Activated CD8-positive, alpha-beta memory T cell treated with anti-CD3 and anti-CD28 coated beads, Interleukin-2, amount 50 U/mL, for 1 hour (primary cell): ENCODE data around the gene CLASRP.
"Not testable (repeated sequence)": the region's sequence is repeated elsewhere in the genome, so short reads cannot be mapped to it uniquely, and the experiment has no call there.

ENCODE experiments used
- DNase-seq: peaks from one replicate; pipeline ENCODE4 v3.0.0-alpha.2; 2020; ENCODE audit errors: extremely low read depth

CLASRP gene

GRCh38 chr19:45103508-45104319 is 64.9 kb downstream of the CLASRP start:
- no peak for DNase-seq

GRCh38 chr19:45104658-45105349 is 66.0 kb downstream of the CLASRP start:
- DNase-seq: no peak

- not testable (repeated sequence) for DNase-seq
These were observed 67.5 kb downstream of the CLASRP start for GRCh38 chr19:45106363-45106762.

- no peak for DNase-seq
These were observed 68.8 kb downstream of the CLASRP start for GRCh38 chr19:45107621-45108150.

GRCh38 chr19:45110851-45111266 is 72.0 kb downstream of the CLASRP start:
- DNase-seq: no peak

- DNase-seq: no peak
These were observed 73.4 kb downstream of the CLASRP start for GRCh38 chr19:45112111-45112827.

- DNase-seq: no peak
These were observed 74.8 kb downstream of the CLASRP start for GRCh38 chr19:45113628-45114027.

GRCh38 chr19:45114116-45114515 is 75.3 kb downstream of the CLASRP start:
- DNase-seq: no peak

GRCh38 chr19:45115809-45116615 is 77.2 kb downstream of the CLASRP start:
- DNase-seq: no peak

GRCh38 chr19:45117167-45117594 is 78.3 kb downstream of the CLASRP start:
- no peak for DNase-seq

- no peak for DNase-seq
These were observed 78.8 kb downstream of the CLASRP start for GRCh38 chr19:45117671-45118070.

- no peak for DNase-seq
These were observed 79.3 kb downstream of the CLASRP start for GRCh38 chr19:45118106-45118505.

- not testable (repeated sequence) for DNase-seq
These were observed 79.9 kb downstream of the CLASRP start for GRCh38 chr19:45118591-45119355.

GRCh38 chr19:45119582-45119981 is 80.7 kb downstream of the CLASRP start:
- no peak for DNase-seq
